Panc1 (cell line): Measurements from ENCODE around the gene NOX5. TPM values are rescaled to one million over a fixed set of nuclear protein-coding genes. Genes with fewer than 3 reads are reported as not detected.

Source experiments
- ATAC-seq: fragments of 200-7000 bp; cut with Tn5 transposase; 2 replicates; pipeline ENCODE4 v1.9.1; 2020; ENCODE audit warnings: mild to moderate bottlenecking, moderate library complexity
- BruUV-seq: library from RNA; stranded (reverse); fragments of 400-500 nt; replicated peaks from 2 replicates; lab custom pipeline; 2021; lab: Mats Ljungman, UMichigan
- CTCF ChIA-PET: fragments of 300-600 bp; sonication (Branson Sonifier 250); formaldehyde crosslinking; loops from one replicate; lab custom pipeline; 2022; ENCODE audit warnings: antibody characterized with exemption; lab: Charles Lee
- POLR2A ChIA-PET: fragments of 300-600 bp; sonication (Branson Sonifier 250); formaldehyde crosslinking; loops from one replicate; lab custom pipeline; 2022; ENCODE audit warnings: antibody characterized with exemption; lab: Charles Lee
- DNase-seq: peaks from one replicate; pipeline ENCODE4 v3.0.0-alpha.2; 2010; ENCODE audit warnings: low read depth, low spot score
- H3K27ac ChIP-seq: 2 replicates; pipeline ENCODE4 v1.5.1; 2011; ENCODE audit warnings: mild to moderate bottlenecking, low read length, inconsistent platforms
- H3K27me3 ChIP-seq: fragments of 200-500 bp; sonication (Bioruptor generic); 2 replicates; pipeline ENCODE4 v1.6.0; 2014; ENCODE audit warnings: low read length, inconsistent platforms; ENCODE audit not compliant: control insufficient read depth, insufficient read depth
- H3K36me3 ChIP-seq: fragments of 200-500 bp; sonication (Bioruptor generic); 2 replicates; pipeline ENCODE4 v1.5.1; 2014; ENCODE audit warnings: inconsistent platforms, mild to moderate bottlenecking, low read length, moderate library complexity; ENCODE audit not compliant: control insufficient read depth, insufficient read depth
- H3K4me1 ChIP-seq: 2 replicates; pipeline ENCODE4 v1.5.1; 2011; ENCODE audit warnings: inconsistent platforms, mild to moderate bottlenecking, low read length, moderate library complexity; ENCODE audit not compliant: control insufficient read depth, insufficient read depth
- H3K4me3 ChIP-seq, 2 experiments: 2 replicates each; pipeline ENCODE4 v1.5.1; 2011 to 2012; ENCODE audit warnings: low read depth in 2 of 2, low read length in 2 of 2, mild to moderate bottlenecking in 2 of 2, inconsistent platforms in 1 of 2, moderate library complexity in 1 of 2
- H3K9me3 ChIP-seq: fragments of 200-500 bp; sonication (Bioruptor generic); 2 replicates; pipeline ENCODE4 v1.5.1; 2014; ENCODE audit warnings: low read depth, mild to moderate bottlenecking, inconsistent platforms, low read length, moderate library complexity; ENCODE audit not compliant: control insufficient read depth, insufficient read depth
- CTCF ChIP-seq: fragments of 450-650 bp; IDR thresholded peaks from 2 replicates; pipeline ENCODE4 v1.5.1; 2017; ENCODE audit warnings: mild to moderate bottlenecking
- POLR2AphosphoS5 ChIP-seq: IDR thresholded peaks from 2 replicates; pipeline ENCODE4 v1.6.1; 2012; ENCODE audit warnings: mild to moderate bottlenecking, low read depth, low read length, moderate library complexity
- REST ChIP-seq, 2 experiments: IDR thresholded peaks; 2 replicates each; pipeline ENCODE4 v1.6.1; 2011 to 2012; ENCODE audit warnings: low read depth in 2 of 2, control low read depth in 1 of 2, low read length in 1 of 2, mild to moderate bottlenecking in 1 of 2, moderate library complexity in 1 of 2; ENCODE audit not compliant: insufficient read depth in 1 of 2
- SIN3A ChIP-seq: IDR thresholded peaks from 2 replicates; pipeline ENCODE4 v1.6.1; 2012; ENCODE audit warnings: low read depth, mild to moderate bottlenecking, low read length, moderate library complexity, borderline replicate concordance; ENCODE audit not compliant: insufficient read depth
- TCF7L2 ChIP-seq: IDR thresholded peaks from 2 replicates; pipeline ENCODE4 v1.6.1; 2011; ENCODE audit warnings: mild to moderate bottlenecking, low read depth, low read length, inconsistent platforms
- in situ Hi-C: cut with HindIII; loops from 2 replicates; pipeline ENCODE4 v1.10.0; 2016; ENCODE audit warnings: low sequenced_read_pairs, low pct_unique_long_range_greater_than_20kb
- intact Hi-C: fragments of 100-400 bp; cut with micrococcal nuclease; formaldehyde crosslinking; loops from one replicate; pipeline ENCODE4 v1.10.0; 2022; ENCODE audit not compliant: unreplicated experiment
- total RNA-seq: library from RNA; stranded (reverse); gene quantifications from one replicate; pipeline ENCODE4 v1.2.1, GENCODE V29; 2021; ENCODE audit not compliant: unreplicated experiment

NOX5 gene
- total RNA-seq, 1 experiment from 2014 or later: 0.26 TPM

GRCh38 chr15:68983961-68984481 lies 30.5 kb upstream of the NOX5 start:
- no peaks in the 10 kb centered on the region for H3K9me3 ChIP-seq
- H3K4me3 ChIP-seq: no peak overlapping the region
- peaks cover 3% of the 10 kb centered on the region for H3K27me3 ChIP-seq
- no peaks in the 10 kb centered on the region for H3K36me3 ChIP-seq
- in situ Hi-C loops (no loop called here), intact Hi-C loops (no loop called here)
- TF ChIP-seq SIN3A: no peak
- no peak for TF ChIP-seq POLR2AphosphoS5
- no peak for TF ChIP-seq CTCF
- no peak for TF ChIP-seq REST (IDR thresholded peaks at IDR 0.05; ENCODE audit: insufficient read depth in 1 of 2, low read depth in 2 of 2, low read length in 1 of 2)
- TF ChIP-seq TCF7L2: no peak
- no peak for ATAC-seq
- ChIA-PET POLR2A (interaction anchor here (0.6 kb wide), 1 partner anchor 733 kb away, joined by 3 read pairs; no protein-coding TSS in a partner anchor), CTCF (no interaction called here)
- no peaks in the 10 kb centered on the region for H3K4me1 ChIP-seq
- DNase-seq: no peak
- no TSS peak for BruUV-seq
- H3K27ac ChIP-seq: no peak overlapping the region

GRCh38 chr15:68984586-68984985 lies 29.9 kb upstream of the NOX5 start:
- DNase-seq (no peak), ATAC-seq (no peak)
- no peak for TF ChIP-seq REST (IDR thresholded peaks at IDR 0.05; ENCODE audit: insufficient read depth in 1 of 2, low read depth in 2 of 2, low read length in 1 of 2)
- no peak for TF ChIP-seq POLR2AphosphoS5
- TF ChIP-seq SIN3A: no peak
- TF ChIP-seq TCF7L2: no peak
- TF ChIP-seq CTCF: no peak
- intact Hi-C loops (no loop called here), in situ Hi-C loops (no loop called here)
- H3K4me3 ChIP-seq: no peak overlapping the region
- H3K4me1 ChIP-seq: no peaks in the 10 kb centered on the region
- H3K27me3 ChIP-seq: peaks cover 3% of the 10 kb centered on the region
- H3K9me3 ChIP-seq: no peaks in the 10 kb centered on the region
- BruUV-seq: no TSS peak
- ChIA-PET POLR2A (interaction anchor here (0.5 kb wide), 1 partner anchor 106 kb away, joined by 3 read pairs; no protein-coding TSS in a partner anchor), CTCF (no interaction called here)
- H3K27ac ChIP-seq: no peak overlapping the region
- H3K36me3 ChIP-seq: no peaks in the 10 kb centered on the region
